Body of pancreas (tissue), 4 donors: Measurements from ENCODE around the gene SSNA1. TPM values are rescaled to one million over a fixed set of nuclear protein-coding genes. Genes with fewer than 3 reads are reported as not detected.
A peak's percentile ranks its signal among the peaks of the same experiment; 100 is the strongest.

Source experiments
- ATAC-seq: fragments of 150-250 bp; one replicate; pipeline ENCODE4 v1.9.1; 2016
- DNase-seq, 4 donors: peaks; one replicate each; pipeline ENCODE4 v3.0.0-alpha.2; 2019
- H3K27ac ChIP-seq, 4 donors: fragments of 200-600 bp; sonication (generic); 1 replicate in 3 of 4; 2 replicates in 1 of 4; pipeline versions ENCODE4 v1.5.1 to v1.6.1; 2016 to 2019; ENCODE audit warnings: mild to moderate bottlenecking in 1 of 4, mixed read lengths in 1 of 4, moderate library complexity in 1 of 4
- H3K27me3 ChIP-seq, 2 donors: fragments of 200-600 bp; sonication (generic); one replicate each; pipeline ENCODE4 v1.6.0; 2016; ENCODE audit warnings: mild to moderate bottlenecking in 1 of 2
- H3K36me3 ChIP-seq, 2 donors: fragments of 200-600 bp; sonication (generic); replicated peaks in 1 of 2; 2 replicates each; pipeline ENCODE4 v1.5.1; 2016; ENCODE audit warnings: low read depth in 2 of 2; ENCODE audit not compliant: insufficient read depth in 1 of 2
- H3K4me1 ChIP-seq: fragments of 200-600 bp; sonication (generic); one replicate; pipeline ENCODE4 v1.6.0; 2016
- H3K4me3 ChIP-seq, 2 donors: fragments of 200-600 bp; sonication (generic); 1 replicate in 1 of 2; 2 replicates in 1 of 2; pipeline ENCODE4 v1.5.1; 2016 to 2019
- H3K9me3 ChIP-seq, 3 donors: fragments of 200-600 bp; sonication (generic); 1 replicate in 2 of 3; 2 replicates in 1 of 3; pipeline ENCODE4 v1.5.1; 2016
- POLR2A ChIP-seq, 3 donors: fragments of 450-650 bp; IDR thresholded peaks; one replicate each; pipeline ENCODE4 v1.6.1; 2016; ENCODE audit warnings: antibody characterized with exemption in 3 of 3, mild to moderate bottlenecking in 2 of 3
- WGBS, 2 donors: methylation state at CpG; one replicate each; pipeline ENCODE4 v1.1.5; 2017; 5-methylcytosine and 5-hydroxymethylcytosine counted together
- intact Hi-C: fragments of 100-400 bp; cut with DNase I; formaldehyde crosslinking; loops from one replicate; pipeline ENCODE4 v1.15.1; 2023
- total RNA-seq, 2 donors: library from RNA; depleted of rRNA; stranded (reverse); fragments of >200 nt; gene quantifications; one replicate each; pipeline ENCODE4 v1.1.0, GENCODE V29; 2016
- TF ChIP-seq, protein P1 (sequence below), 7 experiments: fragments of 450-650 bp in 4 of 7; fragments of 200-600 bp in 3 of 7; sonication (generic) in 3 of 7; IDR thresholded peaks; one replicate each; pipeline ENCODE4 v1.5.1; 2016 to 2019; ENCODE audit warnings: antibody characterized with exemption in 7 of 7

SSNA1 gene
- total RNA-seq, 2 donors from 2014 or later, result 62.3 to 79.1 TPM

DNA sequence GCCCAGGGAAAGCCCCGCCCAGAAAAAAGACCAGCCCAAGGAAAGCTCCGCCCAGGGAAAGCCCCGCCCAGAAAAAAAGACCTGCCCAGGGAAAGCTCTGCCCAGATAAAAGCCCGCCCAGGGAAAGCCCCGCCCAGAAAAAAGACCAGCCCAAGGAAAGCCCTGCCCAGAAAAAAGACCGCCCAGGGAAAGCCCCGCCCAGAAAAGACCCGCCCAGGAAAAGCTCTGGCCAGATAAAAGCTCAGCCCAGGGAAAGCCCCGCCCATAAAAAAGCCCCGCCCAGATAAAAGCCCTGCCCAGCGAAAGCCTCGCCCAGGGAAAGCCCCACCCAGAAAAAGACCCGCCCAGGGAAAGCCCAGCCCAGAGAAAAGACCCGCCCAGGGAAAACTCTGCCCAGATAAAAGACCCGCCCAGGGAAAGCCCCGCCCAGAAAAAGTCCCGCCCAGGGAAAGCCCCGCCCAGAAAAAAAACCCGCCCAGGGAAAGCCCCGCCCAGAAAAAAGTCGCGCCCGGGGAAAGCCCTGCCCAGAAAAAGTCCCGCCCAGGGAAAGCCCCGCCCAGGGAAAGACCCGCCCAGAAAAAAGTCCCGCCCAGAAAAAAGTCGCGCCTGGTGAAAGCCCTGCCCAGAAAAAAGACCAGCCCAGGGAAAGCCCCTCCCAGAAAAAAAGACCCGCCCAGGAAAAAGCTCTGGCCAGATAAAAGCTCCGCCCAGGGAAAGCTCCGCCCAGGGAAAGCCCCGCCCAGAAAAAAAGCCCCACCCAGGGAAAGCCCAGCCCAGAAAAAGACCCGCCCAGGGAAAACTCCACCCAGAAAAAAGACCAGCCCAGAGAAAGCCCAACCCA is 37.6 kb upstream of the SSNA1 start:
- Histone ChIP-seq H3K4me1 (no peaks in the 10 kb centered on the region), H3K36me3 (no peaks in the 10 kb centered on the region), H3K4me3 (no peak overlapping the region), H3K27me3 (peaks cover 0 to 5% of the 10 kb centered on the region in 2 donors), H3K27ac (no peak overlapping the region), H3K9me3 (no peaks in the 10 kb centered on the region)
- ATAC-seq (peak; percentile 65), DNase-seq (peak in 3 of 4 donors; percentile 56 to 76 (median 66))
- TF ChIP-seq, protein P1, sequence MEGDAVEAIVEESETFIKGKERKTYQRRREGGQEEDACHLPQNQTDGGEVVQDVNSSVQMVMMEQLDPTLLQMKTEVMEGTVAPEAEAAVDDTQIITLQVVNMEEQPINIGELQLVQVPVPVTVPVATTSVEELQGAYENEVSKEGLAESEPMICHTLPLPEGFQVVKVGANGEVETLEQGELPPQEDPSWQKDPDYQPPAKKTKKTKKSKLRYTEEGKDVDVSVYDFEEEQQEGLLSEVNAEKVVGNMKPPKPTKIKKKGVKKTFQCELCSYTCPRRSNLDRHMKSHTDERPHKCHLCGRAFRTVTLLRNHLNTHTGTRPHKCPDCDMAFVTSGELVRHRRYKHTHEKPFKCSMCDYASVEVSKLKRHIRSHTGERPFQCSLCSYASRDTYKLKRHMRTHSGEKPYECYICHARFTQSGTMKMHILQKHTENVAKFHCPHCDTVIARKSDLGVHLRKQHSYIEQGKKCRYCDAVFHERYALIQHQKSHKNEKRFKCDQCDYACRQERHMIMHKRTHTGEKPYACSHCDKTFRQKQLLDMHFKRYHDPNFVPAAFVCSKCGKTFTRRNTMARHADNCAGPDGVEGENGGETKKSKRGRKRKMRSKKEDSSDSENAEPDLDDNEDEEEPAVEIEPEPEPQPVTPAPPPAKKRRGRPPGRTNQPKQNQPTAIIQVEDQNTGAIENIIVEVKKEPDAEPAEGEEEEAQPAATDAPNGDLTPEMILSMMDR (IDR thresholded peaks at IDR 0.05), result no peak
- TF ChIP-seq POLR2A (IDR thresholded peaks at IDR 0.05), result no peak
- 20 to 29% methylated on average over 32 to 34 of the region's 34 CpGs for WGBS, 2 donors
- intact Hi-C loops, result no loop called here

DNA sequence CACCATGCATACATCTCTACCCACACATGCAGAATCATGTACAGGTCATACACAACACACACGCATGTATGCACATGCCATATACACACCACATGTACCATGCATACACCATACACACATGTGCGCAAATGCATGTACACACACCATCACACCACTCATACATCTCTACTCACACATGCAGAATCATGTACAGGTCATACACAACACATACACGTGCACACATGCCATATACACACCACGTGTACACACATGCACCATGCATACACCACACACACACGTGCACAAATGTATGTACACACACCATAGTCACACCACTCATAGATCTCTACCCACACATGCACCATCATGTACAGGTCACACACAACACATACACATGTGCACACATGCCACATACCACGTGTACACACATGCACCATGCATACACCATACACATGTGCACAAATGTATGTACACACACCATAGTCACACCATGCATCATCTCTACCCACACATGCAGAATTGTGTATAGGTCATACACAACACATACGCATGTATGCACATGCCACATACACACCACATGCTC is 35.6 kb upstream of the SSNA1 start:
- no peak for TF ChIP-seq POLR2A (IDR thresholded peaks at IDR 0.05)
- TF ChIP-seq, protein P1 (IDR thresholded peaks at IDR 0.05), result no peak
- no peak overlapping the region for H3K27ac ChIP-seq
- H3K36me3 ChIP-seq, result no peaks in the 10 kb centered on the region
- DNase-seq (no peak), ATAC-seq (no peak)
- H3K9me3 ChIP-seq, result no peaks in the 10 kb centered on the region
- H3K4me3 ChIP-seq, result no peak overlapping the region
- WGBS, 2 donors, result 83 to 94% methylated on average over 7 of the region's 7 CpGs
- intact Hi-C loops, result no loop called here
- H3K27me3 ChIP-seq, result no peaks in the 10 kb centered on the region
- H3K4me1 ChIP-seq, result peaks cover 6% of the 10 kb centered on the region

DNA sequence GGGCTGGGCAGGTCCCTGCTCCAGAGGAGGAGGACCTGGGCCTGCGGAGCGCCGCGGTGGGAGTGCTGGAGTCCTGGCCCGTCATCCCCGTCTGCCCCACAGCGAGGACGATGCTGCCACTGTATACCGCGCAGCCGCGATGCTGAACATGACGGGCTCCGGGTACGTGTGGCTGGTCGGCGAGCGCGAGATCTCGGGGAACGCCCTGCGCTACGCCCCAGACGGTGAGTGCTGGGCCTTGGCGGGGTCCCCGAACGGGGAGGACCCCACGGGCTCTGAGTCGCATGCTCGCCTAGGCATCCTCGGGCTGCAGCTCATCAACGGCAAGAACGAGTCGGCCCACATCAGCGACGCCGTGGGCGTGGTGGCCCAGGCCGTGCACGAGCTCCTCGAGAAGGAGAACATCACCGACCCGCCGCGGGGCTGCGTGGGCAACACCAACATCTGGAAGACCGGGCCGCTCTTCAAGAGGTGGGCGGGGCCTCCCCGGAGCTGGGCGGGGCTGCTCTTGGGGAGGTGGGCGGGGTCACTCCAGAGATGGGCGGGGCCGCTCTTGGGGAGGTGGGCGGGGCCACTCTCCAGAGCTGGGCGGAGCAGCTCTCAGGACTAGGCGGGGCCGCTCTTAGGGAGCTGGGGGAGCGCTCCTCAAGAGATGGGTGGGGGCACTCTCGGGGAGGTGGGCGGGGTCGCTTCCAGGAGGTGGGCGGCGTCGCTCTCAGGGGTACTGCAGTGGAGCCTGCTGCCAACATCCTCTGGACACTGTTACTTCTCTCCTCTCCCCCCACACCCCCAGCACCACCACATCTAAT is 31.7 kb upstream of the SSNA1 start:
- Histone ChIP-seq H3K9me3 (no peaks in the 10 kb centered on the region), H3K27ac (no peak overlapping the region), H3K27me3 (peaks cover 0 to 16% of the 10 kb centered on the region in 2 donors), H3K4me1 (peaks cover 9% of the 10 kb centered on the region), H3K36me3 (no peaks in the 10 kb centered on the region), H3K4me3 (no peak overlapping the region)
- DNase-seq (peak in 1 of 4 donors; percentile 22), ATAC-seq (no peak)
- WGBS, 2 donors, result 4 to 8% methylated on average over 5 to 62 of the region's 65 CpGs
- TF ChIP-seq POLR2A (IDR thresholded peaks at IDR 0.05), result no peak
- TF ChIP-seq, protein P1 (IDR thresholded peaks at IDR 0.05), result no peak
- intact Hi-C loops, result no loop called here

DNA sequence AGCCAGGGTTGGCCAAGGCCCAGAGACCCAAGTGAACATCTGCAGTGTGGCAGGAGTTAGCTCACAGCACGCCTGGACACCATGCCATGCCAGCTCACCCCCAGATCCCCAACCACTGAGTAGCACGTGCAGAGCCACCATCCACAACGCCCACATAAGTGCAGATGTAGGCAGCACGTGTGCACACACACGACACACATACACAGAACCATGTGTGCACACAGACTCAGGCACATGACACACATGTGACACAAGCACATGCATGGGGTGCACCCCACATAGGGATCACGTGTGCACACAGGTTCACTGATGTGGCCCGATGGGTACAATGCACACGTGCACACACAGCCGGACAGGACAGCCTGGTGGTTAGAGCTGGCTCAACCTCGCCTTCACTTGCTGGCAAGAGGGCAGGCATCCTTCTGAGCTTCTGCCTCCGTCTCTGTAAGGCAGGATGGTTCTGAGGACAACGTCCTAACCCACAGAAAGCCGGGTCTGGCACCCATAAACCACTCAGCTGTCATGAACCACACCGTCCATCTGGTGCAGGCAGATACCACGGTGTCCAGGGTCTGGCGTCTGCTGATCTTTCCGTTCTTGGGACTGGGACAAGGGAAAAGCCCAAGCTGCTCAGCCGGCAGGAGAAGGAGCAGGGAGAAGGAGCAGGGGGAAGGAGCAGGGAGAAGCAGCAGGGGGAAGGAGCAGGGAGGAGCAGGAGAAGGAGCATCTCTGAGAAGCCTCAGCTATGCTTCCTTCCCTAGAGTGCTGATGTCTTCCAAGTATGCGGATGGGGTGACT is 30.7 kb upstream of the SSNA1 start:
- no peak for TF ChIP-seq POLR2A (IDR thresholded peaks at IDR 0.05)
- TF ChIP-seq, protein P1 (IDR thresholded peaks at IDR 0.05), result no peak
- Histone ChIP-seq H3K27me3 (peaks cover 0 to 23% of the 10 kb centered on the region in 2 donors), H3K4me3 (no peak overlapping the region), H3K27ac (no peak overlapping the region), H3K9me3 (no peaks in the 10 kb centered on the region), H3K36me3 (no peaks in the 10 kb centered on the region), H3K4me1 (peaks cover 20% of the 10 kb centered on the region)
- ATAC-seq (no peak), DNase-seq (no peak)
- WGBS, 2 donors, result 49 to 60% methylated on average over 13 to 19 of the region's 19 CpGs
- intact Hi-C loops, result no loop called here
